22Rv1 (cell line): ENCODE results near the gene ULK4.

Experiments used
- ZFX ChIP-seq: fragments of 450-650 bp; IDR thresholded peaks from 2 replicates; pipeline ENCODE4 v1.6.1; 2017; ENCODE audit warnings: antibody characterized with exemption, borderline replicate concordance
- TF ChIP-seq, protein P1 (sequence below): fragments of 450-650 bp; IDR thresholded peaks from 2 replicates; pipeline ENCODE4 v1.5.1; 2017; ENCODE audit warnings: mild to moderate bottlenecking

DNA sequence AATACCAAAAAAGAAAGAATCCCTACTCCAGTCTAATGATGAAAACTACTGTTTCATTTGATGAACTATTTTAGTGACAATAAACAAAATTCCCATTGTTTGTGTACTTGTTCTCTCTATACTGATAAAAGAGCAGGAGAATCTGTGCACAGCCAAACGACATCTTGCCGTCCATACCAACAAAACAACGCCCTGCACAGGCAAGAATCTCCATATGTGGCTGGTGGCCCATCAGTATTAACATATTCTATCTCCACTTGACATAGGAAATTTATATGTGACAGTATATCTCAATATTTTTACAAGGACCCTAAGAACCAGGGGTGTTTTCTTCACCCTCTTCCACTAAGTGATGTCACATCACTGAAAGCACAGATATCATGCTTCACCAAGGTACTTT is 279.5 kb downstream of the ULK4 start:
- TF ChIP-seq, protein P1, sequence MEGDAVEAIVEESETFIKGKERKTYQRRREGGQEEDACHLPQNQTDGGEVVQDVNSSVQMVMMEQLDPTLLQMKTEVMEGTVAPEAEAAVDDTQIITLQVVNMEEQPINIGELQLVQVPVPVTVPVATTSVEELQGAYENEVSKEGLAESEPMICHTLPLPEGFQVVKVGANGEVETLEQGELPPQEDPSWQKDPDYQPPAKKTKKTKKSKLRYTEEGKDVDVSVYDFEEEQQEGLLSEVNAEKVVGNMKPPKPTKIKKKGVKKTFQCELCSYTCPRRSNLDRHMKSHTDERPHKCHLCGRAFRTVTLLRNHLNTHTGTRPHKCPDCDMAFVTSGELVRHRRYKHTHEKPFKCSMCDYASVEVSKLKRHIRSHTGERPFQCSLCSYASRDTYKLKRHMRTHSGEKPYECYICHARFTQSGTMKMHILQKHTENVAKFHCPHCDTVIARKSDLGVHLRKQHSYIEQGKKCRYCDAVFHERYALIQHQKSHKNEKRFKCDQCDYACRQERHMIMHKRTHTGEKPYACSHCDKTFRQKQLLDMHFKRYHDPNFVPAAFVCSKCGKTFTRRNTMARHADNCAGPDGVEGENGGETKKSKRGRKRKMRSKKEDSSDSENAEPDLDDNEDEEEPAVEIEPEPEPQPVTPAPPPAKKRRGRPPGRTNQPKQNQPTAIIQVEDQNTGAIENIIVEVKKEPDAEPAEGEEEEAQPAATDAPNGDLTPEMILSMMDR, result no peak
- no peak for TF ChIP-seq ZFX
